Measurements from ENCODE around the gene USP49. TPM values are rescaled to one million over a fixed set of nuclear protein-coding genes. Genes with fewer than 3 reads are reported as not detected.

The USP49 gene
- total RNA-seq, 4 donors from 2014 or later: 2.3 to 16.5 (median 6.6) TPM

DNA sequence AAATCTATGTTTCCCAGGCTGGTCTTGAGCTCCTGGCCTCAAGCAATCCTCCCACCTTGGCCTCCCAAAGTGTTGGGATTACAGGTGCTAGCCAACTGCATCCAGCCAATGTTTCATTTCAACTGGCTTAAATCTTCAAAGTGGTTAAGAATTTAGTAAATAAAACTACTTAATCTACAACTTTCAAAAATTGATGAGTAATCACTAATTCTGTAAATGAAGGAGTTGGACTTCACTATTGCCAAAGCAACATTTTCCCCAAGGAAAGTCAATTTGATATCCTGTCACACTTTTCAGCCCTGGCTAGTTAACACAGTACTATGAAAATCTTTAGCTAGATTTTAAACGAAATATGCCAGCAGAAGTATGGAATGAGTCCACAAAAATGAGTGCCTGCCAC is 103.9 kb downstream of the USP49 start:
- no peaks in the 10 kb centered on the region for H3K36me3 ChIP-seq
- no peak overlapping the region for H3K4me3 ChIP-seq
- H3K4me1 ChIP-seq: peaks cover 0 to 5% of the 10 kb centered on the region in 2 donors
- H3K27me3 ChIP-seq: no peaks in the 10 kb centered on the region
- intact Hi-C loops (cut with DNase I; ENCODE audit: low total_unique reads): no loop called here
- H3K27ac ChIP-seq: no peak overlapping the region
- H3K9me3 ChIP-seq: no peaks in the 10 kb centered on the region
- no peak for TF ChIP-seq POLR2A (IDR thresholded peaks at IDR 0.05)
- no peak for DNase-seq

- intact Hi-C loops (cut with DNase I; ENCODE audit: low total_unique reads): no loop called here
- no peak overlapping the region for H3K4me3 ChIP-seq
- no peak for DNase-seq
- TF ChIP-seq, protein P1, sequence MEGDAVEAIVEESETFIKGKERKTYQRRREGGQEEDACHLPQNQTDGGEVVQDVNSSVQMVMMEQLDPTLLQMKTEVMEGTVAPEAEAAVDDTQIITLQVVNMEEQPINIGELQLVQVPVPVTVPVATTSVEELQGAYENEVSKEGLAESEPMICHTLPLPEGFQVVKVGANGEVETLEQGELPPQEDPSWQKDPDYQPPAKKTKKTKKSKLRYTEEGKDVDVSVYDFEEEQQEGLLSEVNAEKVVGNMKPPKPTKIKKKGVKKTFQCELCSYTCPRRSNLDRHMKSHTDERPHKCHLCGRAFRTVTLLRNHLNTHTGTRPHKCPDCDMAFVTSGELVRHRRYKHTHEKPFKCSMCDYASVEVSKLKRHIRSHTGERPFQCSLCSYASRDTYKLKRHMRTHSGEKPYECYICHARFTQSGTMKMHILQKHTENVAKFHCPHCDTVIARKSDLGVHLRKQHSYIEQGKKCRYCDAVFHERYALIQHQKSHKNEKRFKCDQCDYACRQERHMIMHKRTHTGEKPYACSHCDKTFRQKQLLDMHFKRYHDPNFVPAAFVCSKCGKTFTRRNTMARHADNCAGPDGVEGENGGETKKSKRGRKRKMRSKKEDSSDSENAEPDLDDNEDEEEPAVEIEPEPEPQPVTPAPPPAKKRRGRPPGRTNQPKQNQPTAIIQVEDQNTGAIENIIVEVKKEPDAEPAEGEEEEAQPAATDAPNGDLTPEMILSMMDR (IDR thresholded peaks at IDR 0.05): no peak
- TF ChIP-seq POLR2A (IDR thresholded peaks at IDR 0.05): no peak
- no peaks in the 10 kb centered on the region for H3K27me3 ChIP-seq
- no peaks in the 10 kb centered on the region for H3K9me3 ChIP-seq
- H3K36me3 ChIP-seq: no peaks in the 10 kb centered on the region
- H3K4me1 ChIP-seq: peaks cover 0 to 12% of the 10 kb centered on the region in 2 donors
- no peak overlapping the region for H3K27ac ChIP-seq
These were observed 105.1 kb downstream of the USP49 start for GRCh38 chr6:41790045-41790444.

DNA sequence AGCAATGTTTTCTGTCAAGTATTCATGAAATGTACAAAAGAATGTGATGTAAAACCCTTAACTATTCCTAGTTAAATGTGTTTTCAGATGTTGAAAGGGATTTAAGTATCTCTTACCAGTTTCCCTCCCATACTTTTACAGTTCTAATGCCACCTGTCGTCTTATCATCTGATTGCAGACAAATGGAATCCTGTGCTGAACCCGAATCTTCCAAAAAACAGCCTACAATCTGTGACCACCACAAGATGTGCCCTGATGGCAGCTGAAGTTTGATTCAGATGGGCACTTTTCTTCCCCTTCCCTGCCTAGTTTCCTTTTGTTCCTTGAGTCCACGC is 105.8 kb downstream of the USP49 start:
- H3K4me1 ChIP-seq: peaks cover 0 to 12% of the 10 kb centered on the region in 2 donors
- H3K27me3 ChIP-seq: no peaks in the 10 kb centered on the region
- intact Hi-C loops (cut with DNase I; ENCODE audit: low total_unique reads): loop anchor here (5.0 to 10.0 kb wide), 2 partner anchors 135 to 258 kb away; partner anchors contain the start of genes BYSL and MED20
- DNase-seq: no peak
- H3K4me3 ChIP-seq: no peak overlapping the region
- no peak overlapping the region for H3K27ac ChIP-seq
- H3K36me3 ChIP-seq: no peaks in the 10 kb centered on the region
- TF ChIP-seq, protein P1 (IDR thresholded peaks at IDR 0.05): no peak
- TF ChIP-seq POLR2A (IDR thresholded peaks at IDR 0.05): no peak
- no peaks in the 10 kb centered on the region for H3K9me3 ChIP-seq

GRCh38 chr6:41787219-41787917 is 107.8 kb downstream of the USP49 start, which contains the start of gene TOMM6:
TSS of gene TOMM6 (plus strand) at chr6:41787694. CDS start at chr6:41787698, 4 bp downstream.
- H3K4me3 ChIP-seq: peak within 1 kb of the TSS; percentile 82
- peak; percentile 94 to 97 for DNase-seq
- peaks cover 0 to 12% of the 10 kb centered on the region in 2 donors for H3K4me1 ChIP-seq
- peak; percentile 68 to 84 for TF ChIP-seq POLR2A (IDR thresholded peaks at IDR 0.05)
- TF ChIP-seq, protein P1 (IDR thresholded peaks at IDR 0.05): peak; percentile 82 to 96 (median 90)
- H3K27ac ChIP-seq: peak within 1 kb of the TSS; percentile 84 to 97
- intact Hi-C loops (cut with DNase I; ENCODE audit: low total_unique reads): loop anchor here (5.0 to 10.0 kb wide), 2 partner anchors 137 to 260 kb away; partner anchors contain the start of genes BYSL and MED20
- no peaks in the 10 kb centered on the region for H3K36me3 ChIP-seq
- H3K27me3 ChIP-seq: no peaks in the 10 kb centered on the region
- H3K9me3 ChIP-seq: no peaks in the 10 kb centered on the region

DNA sequence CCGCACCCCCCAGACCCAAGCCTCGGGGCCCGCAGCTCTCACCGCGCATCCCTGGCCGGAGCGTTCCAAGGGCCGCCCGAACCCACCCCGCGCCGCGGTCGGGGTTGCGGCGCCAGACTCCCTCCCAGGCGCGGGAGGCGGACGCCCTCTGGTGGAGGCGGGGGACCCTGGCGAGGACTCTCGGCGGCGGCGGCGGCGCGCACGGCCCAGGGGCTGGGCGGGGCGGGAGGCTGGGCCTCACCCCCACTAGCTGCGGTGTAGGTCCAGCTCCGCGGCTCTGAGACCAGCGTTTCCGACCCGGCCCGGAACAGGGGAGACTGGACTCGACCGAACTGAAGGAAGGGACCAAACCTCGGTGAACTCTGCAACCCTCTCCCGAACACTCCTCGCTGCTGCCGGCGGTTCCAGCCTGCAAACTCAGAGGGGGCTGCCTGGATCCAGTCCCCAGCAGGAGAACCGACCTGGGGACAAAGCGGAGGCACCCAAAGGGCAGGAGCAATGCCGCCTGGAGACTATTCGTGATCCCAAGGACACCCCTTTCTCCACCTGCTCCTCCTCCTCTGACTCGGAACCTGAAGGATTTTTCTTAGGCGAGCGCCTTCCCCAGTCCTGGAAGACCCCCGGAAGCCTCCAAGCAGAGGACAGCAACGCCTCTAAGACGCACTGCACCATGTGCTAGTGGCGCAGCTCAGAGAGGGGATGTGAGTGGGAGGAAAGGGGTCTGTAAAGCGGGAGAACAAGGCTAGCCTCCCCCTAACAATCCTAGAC is 108.5 kb downstream of the USP49 start:
- H3K27me3 ChIP-seq: no peaks in the 10 kb centered on the region
- no peaks in the 10 kb centered on the region for H3K36me3 ChIP-seq
- intact Hi-C loops (cut with DNase I; ENCODE audit: low total_unique reads): loop anchor here (5.0 to 10.0 kb wide), 2 partner anchors 138 to 261 kb away; partner anchors contain the start of genes BYSL and MED20
- DNase-seq: peak; percentile 83 to 92
- no peaks in the 10 kb centered on the region for H3K9me3 ChIP-seq
- TF ChIP-seq POLR2A (IDR thresholded peaks at IDR 0.05): peak in 1 of 2 donors; percentile 37
- TF ChIP-seq, protein P1 (IDR thresholded peaks at IDR 0.05): peak; percentile 52 to 95 (median 93)
- H3K27ac ChIP-seq: peak overlapping the region; percentile 84 to 97
- peaks cover 0 to 12% of the 10 kb centered on the region in 2 donors for H3K4me1 ChIP-seq
- peak overlapping the region; percentile 82 for H3K4me3 ChIP-seq

Measured in uterus (tissue), 4 donors.